Adrenal gland (tissue), 12 donors: ENCODE results near the gene STK32C. TPM values are rescaled to one million over a fixed set of nuclear protein-coding genes. Genes with fewer than 3 reads are reported as not detected.

Experiments
- DNase-seq, 7 donors: peaks; one replicate each; pipeline ENCODE4 v3.0.0-alpha.2; 2019 to 2020
- H3K27ac ChIP-seq, 5 donors: fragments of 200-600 bp; sonication (generic) in 4 of 5; 1 replicate in 3 of 5; 2 replicates in 2 of 5; pipeline versions ENCODE4 v1.5.1 to v1.8.0; 2016 to 2020; ENCODE audit warnings: mild to moderate bottlenecking in 1 of 5
- H3K27me3 ChIP-seq: fragments of 200-600 bp; 2 replicates; pipeline ENCODE4 v1.8.0; 2021
- H3K36me3 ChIP-seq, 2 donors: fragments of 200-600 bp; replicated peaks in 1 of 2; 1 replicate in 1 of 2; 2 replicates in 1 of 2; pipeline versions ENCODE4 v1.5.1 to v1.8.0; 2018 to 2022
- H3K4me1 ChIP-seq, 2 donors: fragments of 200-600 bp; replicated peaks in 1 of 2; 1 replicate in 1 of 2; 2 replicates in 1 of 2; pipeline versions ENCODE4 v1.5.1 to v1.8.0; 2018 to 2021
- H3K4me3 ChIP-seq, 4 donors: fragments of 200-600 bp; sonication (generic) in 3 of 4; one replicate each; pipeline ENCODE4 v1.5.1; 2016 to 2018
- H3K9me3 ChIP-seq, 3 donors: fragments of 200-600 bp; sonication (generic) in 1 of 3; replicated peaks in 1 of 3; 1 replicate in 2 of 3; 2 replicates in 1 of 3; pipeline versions ENCODE4 v1.5.1 to v1.8.0; 2016 to 2021
- POLR2A ChIP-seq, 2 donors: fragments of 450-650 bp; IDR thresholded peaks; one replicate each; pipeline ENCODE4 v1.6.1; 2017; ENCODE audit warnings: antibody characterized with exemption in 2 of 2, mild to moderate bottlenecking in 2 of 2, moderate library complexity in 1 of 2
- WGBS, 4 donors: extraction: QIAGEN DNeasy Blood & Tissue Kit in 2 of 4; methylation state at CpG; one replicate each; pipeline versions ENCODE4 v1.1.5 to v1.1.7; 2013 to 2017; 5-methylcytosine and 5-hydroxymethylcytosine counted together
- intact Hi-C, 2 donors: fragments of 100-400 bp; cut with DNase I; formaldehyde crosslinking; loops; one replicate each; pipeline versions ENCODE4 v1.14.1 to v1.15.0; 2022 to 2023
- polyA plus RNA-seq, 3 donors: library from polyadenylated mRNA; stranded (reverse); fragments of 200-250 nt in 2 of 3; fragments of 350-450 nt in 1 of 3; fragmentation: Illumina TruSeq in 1 of 3; extraction: RNeasy Lipid Tissue Mini Kit (QIAGEN cat#74804) in 1 of 3; gene quantifications; one replicate each; pipeline ENCODE4 v1.2.3, GENCODE V29; 2013 to 2014
- total RNA-seq, 9 donors: library from RNA; depleted of rRNA in 4 of 9; stranded (reverse); fragments of >200 nt in 4 of 9; fragments of 120-200 nt in 1 of 9; fragmentation: NEBNext Ultra II Directional in 1 of 9; extraction: Animal tissue kit (Norgen Biotek cat#: 25700) in 1 of 9; gene quantifications; one replicate each; pipeline versions ENCODE4 v1.1.0 to v1.2.4, GENCODE V29; 2013 to 2023
- TF ChIP-seq, protein P1 (sequence below), 6 experiments: fragments of 450-650 bp in 4 of 6; fragments of 200-600 bp in 2 of 6; sonication (generic) in 1 of 6; IDR thresholded peaks; 1 replicate in 5 of 6; 2 replicates in 1 of 6; pipeline versions ENCODE4 v1.5.1 to v1.8.0; 2016 to 2021; ENCODE audit warnings: antibody characterized with exemption in 6 of 6, mild to moderate bottlenecking in 2 of 6, moderate library complexity in 1 of 6
- donor health status: healthy with polysubstance abuse.
- donor health status: Bipolar disorder and iron deficiency.
- donor health status: DM: yes; HTN: yes; CAD: no.
- donor health status: DM: no; HTN: no; CAD: no.
- donor health status: DM: no; HTN: no; CAD: no.
- donor health status: DM: yes; HTN: yes; CAD: no.

STK32C gene
- total and polyA plus RNA-seq, 12 donors, result 2.8 to 36.5 (median 15.9) TPM

DNA sequence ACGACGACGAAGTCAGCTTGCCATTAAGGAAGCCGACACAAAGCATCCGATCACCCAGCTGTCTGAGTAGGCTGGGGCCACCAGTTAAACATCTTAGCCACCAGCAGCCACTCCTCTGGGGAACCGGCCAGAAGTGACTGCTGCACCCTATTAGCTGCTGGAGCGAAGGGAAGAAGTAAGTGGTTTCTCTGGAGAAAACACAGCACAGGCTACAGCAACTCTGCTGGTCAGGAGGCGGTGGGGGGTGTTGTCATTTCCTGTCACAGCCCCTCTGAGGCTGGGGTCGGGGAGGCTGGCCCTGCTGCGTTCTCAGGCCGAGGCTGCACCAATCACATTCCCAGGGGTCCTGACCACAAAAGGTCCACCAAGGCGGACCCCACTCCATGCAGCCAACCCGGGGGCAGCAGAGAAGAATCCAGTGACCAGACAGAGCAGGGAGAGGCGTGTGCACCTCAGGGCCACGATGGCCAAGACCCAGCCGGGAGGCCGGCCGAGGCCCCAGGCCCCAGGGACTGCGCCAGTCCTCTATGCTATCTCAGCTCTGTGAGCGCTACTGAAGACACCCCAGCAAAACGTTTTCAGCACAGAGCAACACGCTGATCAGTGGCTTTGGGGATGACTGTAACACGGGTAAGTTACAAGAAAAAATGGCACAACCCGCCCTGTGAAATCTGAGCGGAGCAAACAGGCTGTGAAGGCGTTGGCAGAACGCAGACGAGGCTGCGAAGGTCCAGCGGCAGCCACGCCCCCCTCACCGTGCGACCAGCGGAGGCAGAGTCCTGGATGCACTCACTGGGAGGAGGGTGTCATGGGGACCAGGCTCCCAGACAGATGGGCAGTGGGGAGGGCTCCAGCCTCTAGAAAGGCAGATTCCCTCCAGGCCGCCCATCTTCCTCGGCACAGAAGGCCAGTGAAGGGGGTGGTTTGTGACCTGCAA is 24.8 kb downstream of the STK32C start:
- no peaks in the 10 kb centered on the region for H3K4me1 ChIP-seq
- TF ChIP-seq, protein P1, sequence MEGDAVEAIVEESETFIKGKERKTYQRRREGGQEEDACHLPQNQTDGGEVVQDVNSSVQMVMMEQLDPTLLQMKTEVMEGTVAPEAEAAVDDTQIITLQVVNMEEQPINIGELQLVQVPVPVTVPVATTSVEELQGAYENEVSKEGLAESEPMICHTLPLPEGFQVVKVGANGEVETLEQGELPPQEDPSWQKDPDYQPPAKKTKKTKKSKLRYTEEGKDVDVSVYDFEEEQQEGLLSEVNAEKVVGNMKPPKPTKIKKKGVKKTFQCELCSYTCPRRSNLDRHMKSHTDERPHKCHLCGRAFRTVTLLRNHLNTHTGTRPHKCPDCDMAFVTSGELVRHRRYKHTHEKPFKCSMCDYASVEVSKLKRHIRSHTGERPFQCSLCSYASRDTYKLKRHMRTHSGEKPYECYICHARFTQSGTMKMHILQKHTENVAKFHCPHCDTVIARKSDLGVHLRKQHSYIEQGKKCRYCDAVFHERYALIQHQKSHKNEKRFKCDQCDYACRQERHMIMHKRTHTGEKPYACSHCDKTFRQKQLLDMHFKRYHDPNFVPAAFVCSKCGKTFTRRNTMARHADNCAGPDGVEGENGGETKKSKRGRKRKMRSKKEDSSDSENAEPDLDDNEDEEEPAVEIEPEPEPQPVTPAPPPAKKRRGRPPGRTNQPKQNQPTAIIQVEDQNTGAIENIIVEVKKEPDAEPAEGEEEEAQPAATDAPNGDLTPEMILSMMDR (IDR thresholded peaks at IDR 0.05), result no peak
- intact Hi-C loops, result no loop called here
- 51 to 64% (median 58%) methylated on average over 24 to 36 of the region's 36 CpGs for WGBS, 4 donors
- H3K36me3 ChIP-seq, result no peaks in the 10 kb centered on the region
- H3K27ac ChIP-seq, result no peak overlapping the region
- no peaks in the 10 kb centered on the region for H3K9me3 ChIP-seq
- H3K27me3 ChIP-seq, result no peaks in the 10 kb centered on the region
- no peak for DNase-seq
- no peak overlapping the region for H3K4me3 ChIP-seq

DNA sequence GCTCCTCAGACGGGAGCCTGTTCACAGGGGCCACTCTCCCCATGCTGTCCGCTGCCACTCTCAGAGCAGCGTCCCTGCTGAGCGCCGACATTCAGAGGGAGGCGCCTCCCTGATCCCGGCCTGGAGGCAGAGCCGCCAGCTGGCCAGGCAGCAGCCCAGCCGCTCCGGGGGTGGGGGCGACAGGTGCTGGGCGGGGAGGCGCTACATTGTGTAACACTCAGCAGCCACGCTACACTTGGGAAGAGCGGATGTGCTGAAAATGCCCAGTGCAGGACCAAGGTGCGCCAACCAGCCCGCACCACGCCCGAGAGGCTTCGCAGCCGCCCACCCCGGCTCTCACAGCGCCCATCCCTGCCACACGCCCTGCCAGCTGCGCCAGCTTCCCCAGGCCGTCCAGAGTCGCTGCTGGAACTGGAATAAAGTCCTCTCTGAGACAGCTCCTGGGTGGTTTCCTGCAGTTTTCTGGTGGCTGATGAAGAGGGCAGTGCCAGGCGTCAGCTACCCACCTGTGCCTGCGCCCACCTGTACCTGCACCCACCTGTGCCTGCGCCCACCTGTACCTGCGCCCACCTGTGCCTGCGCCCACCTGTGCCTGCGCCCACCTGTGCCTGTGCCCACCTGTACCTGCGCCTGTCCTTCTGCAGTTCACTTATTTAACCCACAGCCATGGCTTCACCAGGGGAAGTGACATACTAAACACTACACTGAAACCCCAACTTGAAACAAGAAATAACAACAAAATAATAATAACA is 25.7 kb downstream of the STK32C start:
- no peaks in the 10 kb centered on the region for H3K27me3 ChIP-seq
- WGBS, 4 donors, result 63 to 82% (median 81%) methylated on average over 13 to 34 of the region's 34 CpGs
- DNase-seq, result no peak
- no peaks in the 10 kb centered on the region for H3K9me3 ChIP-seq
- no peaks in the 10 kb centered on the region for H3K4me1 ChIP-seq
- no peak for TF ChIP-seq POLR2A (IDR thresholded peaks at IDR 0.05)
- TF ChIP-seq, protein P1 (IDR thresholded peaks at IDR 0.05), result no peak
- H3K27ac ChIP-seq, result no peak overlapping the region
- no peaks in the 10 kb centered on the region for H3K36me3 ChIP-seq
- intact Hi-C loops, result no loop called here
- H3K4me3 ChIP-seq, result no peak overlapping the region

DNA sequence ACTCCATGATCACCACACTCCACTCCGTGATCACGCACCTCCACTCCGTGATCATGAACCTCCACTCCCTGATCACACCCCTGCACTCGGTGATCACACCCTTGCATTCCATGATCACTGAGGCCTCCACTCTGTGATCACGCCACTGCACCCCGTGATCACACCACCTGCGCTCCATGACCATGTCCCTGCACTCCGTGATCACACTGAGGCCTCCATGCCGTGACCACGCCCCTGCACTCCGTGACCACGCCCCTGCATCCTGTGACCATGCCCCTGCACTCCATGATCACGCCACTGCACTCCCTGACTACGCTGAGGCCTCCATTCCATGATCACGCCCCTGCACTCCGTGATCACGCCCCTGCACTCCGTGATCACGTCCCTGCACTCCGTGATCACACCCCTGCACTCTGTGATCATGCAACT is 27.1 kb downstream of the STK32C start:
- H3K9me3 ChIP-seq, result no peaks in the 10 kb centered on the region
- DNase-seq, result no peak

More for the DNA sequence above, 27.1 kb downstream of the STK32C start:
- Histone ChIP-seq H3K27me3 (no peaks in the 10 kb centered on the region), H3K4me1 (no peaks in the 10 kb centered on the region), H3K4me3 (no peak overlapping the region), H3K27ac (no peak overlapping the region), H3K36me3 (no peaks in the 10 kb centered on the region)
- intact Hi-C loops, result no loop called here
- WGBS, 4 donors, result 91 to 96% (median 94%) methylated on average over 20 of the region's 20 CpGs
- no peak for TF ChIP-seq POLR2A (IDR thresholded peaks at IDR 0.05)
- TF ChIP-seq, protein P1 (IDR thresholded peaks at IDR 0.05), result no peak
